LNCAP (cell line): ENCODE data around the gene ACVRL1.

Experiments
- TF ChIP-seq, protein P1 (sequence below): fragments of 450-650 bp; IDR thresholded peaks from 2 replicates; pipeline ENCODE4 v1.5.1; 2017; ENCODE audit warnings: mild to moderate bottlenecking

The ACVRL1 gene

DNA sequence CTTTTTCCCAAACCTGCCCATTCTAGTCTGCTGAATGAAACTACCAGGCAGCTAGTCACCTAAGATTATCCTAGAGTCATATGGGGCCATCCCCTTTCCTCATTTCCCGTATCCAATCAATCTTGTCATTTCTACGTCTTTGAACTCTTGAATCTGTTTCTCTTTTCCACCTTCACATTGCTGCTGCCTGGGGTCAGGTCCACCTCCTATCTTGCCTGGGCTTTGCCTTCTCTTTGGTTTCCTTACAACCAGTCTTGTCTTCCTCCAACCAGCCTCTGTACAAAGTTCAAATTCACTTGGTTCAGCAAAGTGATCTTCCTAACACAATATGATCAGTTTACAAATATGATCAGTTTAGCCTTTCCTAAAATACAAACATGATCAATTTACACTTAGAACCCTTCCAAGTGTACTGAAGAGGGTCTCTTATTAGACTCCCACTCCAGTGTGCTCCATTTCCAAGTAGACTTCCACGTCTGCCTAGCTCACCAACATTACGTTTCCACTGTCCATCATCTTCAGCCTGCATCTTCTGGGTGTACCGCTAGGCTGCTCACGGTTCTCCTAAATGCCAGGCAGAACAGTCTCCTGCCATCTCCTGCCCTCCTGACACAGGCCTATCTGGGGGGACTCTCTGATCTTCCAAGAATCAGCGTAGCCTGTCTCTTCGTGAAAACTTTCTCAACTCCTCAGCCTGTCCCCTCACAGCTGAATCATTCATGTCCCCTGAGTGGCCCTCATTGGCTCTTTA, 40.1 kb downstream of the ACVRL1 start:
- TF ChIP-seq, protein P1, sequence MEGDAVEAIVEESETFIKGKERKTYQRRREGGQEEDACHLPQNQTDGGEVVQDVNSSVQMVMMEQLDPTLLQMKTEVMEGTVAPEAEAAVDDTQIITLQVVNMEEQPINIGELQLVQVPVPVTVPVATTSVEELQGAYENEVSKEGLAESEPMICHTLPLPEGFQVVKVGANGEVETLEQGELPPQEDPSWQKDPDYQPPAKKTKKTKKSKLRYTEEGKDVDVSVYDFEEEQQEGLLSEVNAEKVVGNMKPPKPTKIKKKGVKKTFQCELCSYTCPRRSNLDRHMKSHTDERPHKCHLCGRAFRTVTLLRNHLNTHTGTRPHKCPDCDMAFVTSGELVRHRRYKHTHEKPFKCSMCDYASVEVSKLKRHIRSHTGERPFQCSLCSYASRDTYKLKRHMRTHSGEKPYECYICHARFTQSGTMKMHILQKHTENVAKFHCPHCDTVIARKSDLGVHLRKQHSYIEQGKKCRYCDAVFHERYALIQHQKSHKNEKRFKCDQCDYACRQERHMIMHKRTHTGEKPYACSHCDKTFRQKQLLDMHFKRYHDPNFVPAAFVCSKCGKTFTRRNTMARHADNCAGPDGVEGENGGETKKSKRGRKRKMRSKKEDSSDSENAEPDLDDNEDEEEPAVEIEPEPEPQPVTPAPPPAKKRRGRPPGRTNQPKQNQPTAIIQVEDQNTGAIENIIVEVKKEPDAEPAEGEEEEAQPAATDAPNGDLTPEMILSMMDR: no peak

DNA sequence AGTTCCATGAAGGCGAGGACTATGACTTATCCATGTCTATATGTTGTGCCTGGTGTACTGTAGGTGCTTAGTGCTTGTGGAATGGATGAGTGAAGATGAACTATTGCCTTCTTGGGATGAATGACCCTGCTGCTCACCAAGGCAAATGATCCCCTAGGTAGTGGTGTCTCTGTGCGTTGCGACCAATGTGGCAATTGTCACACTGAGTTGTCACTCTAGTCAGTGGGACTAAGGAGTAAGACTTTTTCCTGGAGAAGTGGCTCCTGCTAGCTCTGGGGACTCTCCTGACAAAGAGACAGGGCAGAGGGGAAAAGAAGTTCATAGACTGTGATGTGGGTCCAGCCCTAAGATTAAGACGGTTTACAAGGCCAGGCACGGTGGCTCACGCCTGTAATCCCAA, 40.8 kb downstream of the ACVRL1 start:
- TF ChIP-seq, protein P1: no peak

DNA sequence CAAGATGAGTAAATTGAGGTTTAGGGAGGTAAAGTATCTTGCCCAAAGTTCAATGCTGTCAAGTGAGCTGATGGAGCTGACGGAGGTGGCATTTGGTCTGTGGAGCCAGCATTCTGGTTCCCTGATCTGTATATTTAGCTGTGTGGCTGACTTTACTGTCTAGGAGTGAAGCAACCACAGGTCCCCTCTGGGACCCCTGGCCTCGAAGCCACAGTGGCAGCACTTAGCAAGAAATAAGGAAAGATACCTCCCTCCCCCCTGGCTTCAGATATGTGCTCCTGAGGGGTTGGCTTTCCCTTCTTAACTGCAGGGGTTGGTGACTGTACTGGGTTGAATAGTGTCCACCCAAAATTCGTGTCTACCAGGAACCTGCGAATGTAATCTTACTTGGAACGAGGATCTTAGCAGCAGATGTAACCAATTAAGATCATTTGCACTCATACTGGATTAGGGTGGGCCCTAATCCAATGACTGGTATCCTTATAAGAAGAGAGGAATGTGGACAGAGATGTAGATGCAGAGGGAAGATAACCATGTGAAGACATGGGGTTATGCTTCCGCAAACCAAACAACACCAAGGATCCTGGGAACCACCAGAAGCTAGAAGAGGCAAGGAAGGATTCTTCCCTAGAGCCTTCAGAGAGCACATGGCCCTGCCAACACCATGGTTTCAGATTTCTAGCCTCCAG, 42.2 kb downstream of the ACVRL1 start:
- TF ChIP-seq, protein P1: no peak

DNA sequence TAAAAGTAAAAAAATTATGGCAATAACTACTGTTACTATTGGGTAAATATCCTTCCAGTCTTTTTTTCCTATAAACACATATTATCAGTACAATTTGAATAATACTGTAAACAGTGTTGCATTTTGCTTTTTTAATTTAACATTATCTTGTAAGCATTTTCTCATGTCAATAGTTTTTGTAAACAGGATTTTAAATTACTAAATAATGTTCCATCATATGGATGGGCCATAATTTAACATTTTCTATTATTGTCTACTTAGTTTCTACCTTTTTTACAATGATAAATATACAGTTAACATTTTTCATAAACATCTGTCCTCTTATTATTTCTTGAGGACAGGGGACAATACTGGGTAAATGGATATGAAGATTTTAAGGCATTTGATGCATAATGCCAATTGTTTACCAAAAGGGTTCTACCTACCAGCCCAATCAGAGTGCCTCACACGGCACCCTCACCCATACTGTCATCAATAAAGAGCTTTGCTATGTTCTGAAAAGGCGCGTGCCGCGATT, 43.4 kb downstream of the ACVRL1 start:
- TF ChIP-seq, protein P1: no peak

DNA sequence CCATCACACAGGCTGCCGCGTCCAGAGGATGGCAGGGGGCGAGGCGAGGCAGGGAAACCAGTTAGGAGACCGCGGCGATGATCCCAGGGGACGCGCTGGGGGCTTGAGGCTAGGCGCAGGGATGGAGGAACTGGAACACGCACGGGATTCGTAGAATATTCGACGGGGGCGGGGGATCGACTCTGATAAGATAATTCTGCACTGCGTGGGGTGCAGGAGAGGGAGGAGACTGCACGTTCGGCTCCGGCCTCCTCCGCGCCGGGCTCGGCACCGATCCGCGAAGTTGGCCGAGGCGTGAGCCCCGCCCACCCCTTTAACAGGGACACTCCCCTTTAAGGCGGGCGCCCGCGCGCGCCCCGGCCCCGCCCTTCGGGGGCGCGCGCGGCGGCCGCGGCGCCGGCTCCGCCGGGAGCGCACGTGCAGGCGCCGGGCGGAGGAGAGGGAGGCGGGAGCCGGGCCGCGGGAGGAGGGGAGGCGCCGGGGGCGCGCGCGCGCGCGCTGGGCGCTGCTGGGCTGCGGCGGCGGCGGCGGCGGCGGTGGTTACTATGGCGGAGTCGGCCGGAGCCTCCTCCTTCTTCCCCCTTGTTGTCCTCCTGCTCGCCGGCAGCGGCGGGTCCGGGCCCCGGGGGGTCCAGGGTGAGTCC, 44.0 kb downstream of the ACVRL1 start, which contains the start of gene ACVR1B:
ACVR1B (plus strand) TSS at position 501 of the 644 bp plus-strand sequence; CDS start at position 546, 45 bp downstream.
- TF ChIP-seq, protein P1: no peak

DNA sequence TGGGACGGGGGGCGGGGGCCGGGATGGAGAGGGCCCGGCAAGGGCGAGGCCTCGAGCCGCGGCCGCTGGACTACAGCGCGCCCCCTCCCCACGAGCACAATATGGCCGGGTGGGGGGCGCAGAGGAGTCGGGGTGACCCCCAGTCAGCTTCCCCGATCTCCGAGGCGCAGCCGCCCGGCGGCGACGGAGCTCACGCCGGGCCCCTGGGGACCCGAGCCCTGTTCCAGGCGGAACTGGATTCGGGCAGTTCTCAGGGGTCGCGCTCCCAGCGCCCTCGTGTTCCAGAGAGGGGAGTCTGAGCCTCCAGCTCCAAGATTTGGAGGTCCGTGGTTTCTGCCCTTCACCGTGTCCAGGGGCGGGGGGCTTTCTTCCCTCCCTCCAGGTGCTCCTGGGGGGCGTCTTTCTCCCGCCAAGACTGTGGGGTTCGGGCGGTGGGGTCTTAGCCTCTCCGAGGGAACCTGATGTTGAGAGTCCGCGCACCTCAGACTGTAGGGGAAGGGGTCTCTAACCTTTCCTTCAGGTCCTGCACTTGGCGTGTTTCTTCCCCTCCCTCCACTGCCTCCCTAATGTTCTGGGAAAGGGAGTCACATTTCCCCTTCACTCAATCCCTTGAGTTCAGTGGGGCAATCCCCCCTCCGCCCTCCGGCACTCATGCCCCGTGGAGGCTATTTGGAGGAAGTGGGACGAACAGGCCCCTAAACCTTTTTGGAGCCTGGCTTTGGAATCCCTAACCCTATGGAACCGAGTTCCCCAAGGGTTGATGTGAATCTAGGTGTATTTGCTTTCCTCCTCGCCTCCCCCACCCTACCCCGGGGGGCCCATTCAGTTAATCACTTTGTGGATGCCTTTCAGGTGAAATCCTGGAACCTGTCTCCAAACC, 44.8 kb downstream of the ACVRL1 start:
- TF ChIP-seq, protein P1: no peak

DNA sequence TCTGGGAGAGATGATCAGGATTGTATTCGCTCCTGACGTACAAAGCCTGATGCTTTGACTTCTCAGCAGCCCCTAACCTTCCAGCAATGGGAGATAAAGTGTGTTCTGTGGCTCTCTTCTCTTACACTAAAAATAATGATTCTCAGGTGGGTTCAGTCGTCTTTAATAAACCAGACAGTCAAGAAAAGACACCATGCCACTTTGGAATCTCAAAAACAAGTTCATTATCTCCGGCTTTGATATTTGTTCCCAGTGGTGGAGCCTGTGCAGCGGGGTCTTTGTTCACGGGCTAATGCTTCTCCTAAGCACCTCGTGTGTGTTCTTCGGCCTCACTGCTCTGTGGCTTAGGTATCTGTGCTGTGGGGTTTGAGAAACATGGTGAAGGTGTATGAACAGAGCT, 45.8 kb downstream of the ACVRL1 start:
- TF ChIP-seq, protein P1: no peak
